ENCODE measurements around the gene DYNLT2B.
"Not testable (repeated sequence)": the region's sequence is repeated elsewhere in the genome, so short reads cannot be mapped to it uniquely, and the experiment has no call there.

Gene DYNLT2B

DNA sequence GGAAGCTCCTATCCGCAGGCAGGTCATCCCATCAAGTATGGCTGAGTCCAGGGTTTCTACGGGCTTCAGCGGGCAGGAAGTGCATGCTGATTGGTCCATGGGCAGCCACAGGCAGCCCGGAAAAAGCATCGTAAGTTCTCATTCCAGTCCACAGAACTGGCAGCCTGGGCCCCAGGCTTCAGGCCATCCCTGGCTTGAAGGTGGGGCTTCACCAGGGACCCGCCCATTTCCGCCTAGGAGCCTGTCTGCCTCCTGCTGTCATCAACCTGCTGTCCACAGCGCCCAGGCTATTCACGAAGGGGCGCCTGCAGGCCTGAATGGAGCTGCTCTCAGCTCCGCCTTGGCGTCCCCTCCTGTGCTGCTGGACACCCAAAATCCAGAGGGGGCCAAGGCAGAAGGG is 44.4 kb downstream of the DYNLT2B start:
- no peak for DNase-seq (ENCODE audit: low read depth in 1 of 2, low spot score in 1 of 2)

DNA sequence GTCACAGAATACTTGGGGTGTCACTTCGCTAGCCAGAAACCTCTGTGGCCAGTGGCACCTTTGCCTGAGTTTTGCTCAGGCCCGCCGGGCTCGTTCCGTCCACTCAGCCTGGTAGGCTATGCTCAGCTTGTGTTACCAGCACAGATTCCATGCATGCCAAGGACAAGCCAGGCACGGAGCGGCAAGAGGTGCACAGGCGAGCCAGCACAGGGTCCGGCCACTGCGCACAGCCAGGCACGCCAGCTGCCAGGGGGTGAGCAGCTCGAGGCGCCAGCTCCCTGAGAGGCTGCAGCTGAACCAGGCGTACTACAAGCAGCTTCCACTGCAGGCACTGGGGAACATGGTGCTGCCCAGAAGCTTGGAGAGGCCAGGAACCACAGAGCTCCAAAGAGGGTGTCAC is 45.2 kb downstream of the DYNLT2B start:
- DNase-seq (ENCODE audit: low read depth in 1 of 2, low spot score in 1 of 2), result no peak

DNA sequence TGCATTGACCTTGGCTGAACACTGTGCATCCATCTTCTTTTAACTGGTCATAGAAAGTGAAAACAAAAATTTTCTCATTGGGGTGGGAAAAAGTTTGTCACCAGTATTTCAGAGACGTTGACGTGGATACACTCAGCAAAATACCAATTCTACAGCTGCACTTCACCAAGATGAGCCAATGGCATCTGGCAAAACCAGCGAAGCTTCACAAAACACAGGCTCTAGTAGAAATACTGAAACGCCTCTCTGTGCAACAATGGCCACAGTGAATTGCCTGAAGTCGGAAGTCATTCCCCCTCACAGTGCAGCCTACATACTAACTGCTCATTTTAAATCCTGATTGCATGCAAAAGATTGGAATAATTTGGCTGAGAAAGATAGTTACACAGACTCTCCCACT is 47.5 kb downstream of the DYNLT2B start:
- DNase-seq (ENCODE audit: low read depth in 1 of 2, low spot score in 1 of 2), result no peak

DNA sequence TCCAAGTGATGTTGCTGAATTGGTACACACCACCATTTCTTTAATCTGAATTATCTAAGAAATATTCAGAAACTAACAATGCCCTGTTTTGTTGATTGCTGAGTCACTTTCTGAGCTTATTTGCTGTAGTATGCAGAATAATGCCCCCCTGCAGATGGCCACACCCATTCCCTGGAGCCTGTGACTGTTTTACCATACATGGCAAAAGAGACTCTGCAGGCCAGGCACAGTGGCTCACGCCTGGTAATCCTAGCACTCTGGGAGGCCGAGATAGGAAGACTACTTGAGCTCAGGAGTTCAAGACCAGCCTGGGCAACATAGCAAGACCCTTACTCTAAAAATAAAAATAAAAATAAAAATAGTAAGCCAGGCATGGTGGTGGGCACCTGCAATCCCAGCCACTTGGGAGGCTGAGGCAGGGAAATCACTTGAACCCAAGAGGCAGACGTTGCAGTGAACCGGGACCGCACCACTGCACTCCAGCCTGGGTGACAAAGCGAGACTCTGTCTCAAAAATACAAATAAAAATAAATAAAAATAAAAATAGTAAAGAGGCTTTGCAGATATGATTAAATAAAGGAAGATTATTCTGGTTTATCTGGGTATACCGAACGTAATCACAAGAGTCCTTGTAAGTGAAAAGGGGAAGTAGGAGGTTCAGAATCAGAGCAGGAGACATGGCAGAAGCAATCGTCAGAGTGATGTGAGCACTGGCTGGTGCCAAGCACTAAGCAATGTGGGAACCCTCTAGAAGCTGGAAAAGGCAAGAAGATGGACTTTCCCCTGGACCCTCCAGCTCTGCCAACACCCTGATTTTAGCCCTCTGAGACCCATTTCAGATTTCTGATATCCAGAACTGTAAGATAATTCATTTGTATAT is 49.5 kb downstream of the DYNLT2B start:
- no peak for DNase-seq (ENCODE audit: low read depth in 1 of 2, low spot score in 1 of 2)

DNA sequence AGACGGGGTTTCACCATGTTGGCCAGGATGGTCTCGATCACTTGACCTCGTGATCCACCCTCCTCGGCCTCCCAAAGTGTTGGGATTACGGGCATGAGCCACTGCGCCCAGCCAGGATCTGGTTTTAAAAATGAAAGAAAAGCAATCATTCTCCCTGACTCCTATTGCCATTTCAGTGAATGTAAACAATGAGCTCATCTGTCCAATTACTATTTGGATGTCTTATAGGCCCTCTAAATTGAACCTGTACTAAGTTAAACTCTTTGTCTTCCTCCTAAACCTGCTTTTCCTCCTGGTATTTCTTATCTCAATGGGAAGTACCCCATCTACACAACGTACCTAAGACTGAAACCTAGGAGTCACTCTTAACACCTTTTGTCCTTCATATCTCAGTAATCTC is 54.2 kb downstream of the DYNLT2B start:
- no peak for DNase-seq (ENCODE audit: low read depth in 1 of 2, low spot score in 1 of 2)

DNA sequence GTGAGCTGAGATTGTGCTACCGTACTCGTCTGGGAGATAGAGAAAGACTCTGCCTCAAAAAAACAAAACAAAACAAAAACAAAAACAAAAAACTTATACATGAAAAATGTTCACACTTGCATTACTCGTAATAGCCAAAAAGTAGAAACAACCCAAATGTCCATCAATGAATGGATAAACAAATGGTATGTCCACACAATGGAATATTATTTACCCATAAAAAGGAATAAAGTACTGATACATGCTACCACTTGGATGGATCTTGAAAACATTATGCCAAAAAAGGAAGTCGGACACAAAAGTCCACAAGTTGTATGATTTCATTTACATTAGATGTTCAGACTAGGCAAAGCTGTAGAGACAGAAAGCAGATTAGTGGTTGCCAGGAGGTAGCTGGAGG is 57.3 kb downstream of the DYNLT2B start:
- DNase-seq (ENCODE audit: low read depth in 1 of 2, low spot score in 1 of 2), result no peak

DNA sequence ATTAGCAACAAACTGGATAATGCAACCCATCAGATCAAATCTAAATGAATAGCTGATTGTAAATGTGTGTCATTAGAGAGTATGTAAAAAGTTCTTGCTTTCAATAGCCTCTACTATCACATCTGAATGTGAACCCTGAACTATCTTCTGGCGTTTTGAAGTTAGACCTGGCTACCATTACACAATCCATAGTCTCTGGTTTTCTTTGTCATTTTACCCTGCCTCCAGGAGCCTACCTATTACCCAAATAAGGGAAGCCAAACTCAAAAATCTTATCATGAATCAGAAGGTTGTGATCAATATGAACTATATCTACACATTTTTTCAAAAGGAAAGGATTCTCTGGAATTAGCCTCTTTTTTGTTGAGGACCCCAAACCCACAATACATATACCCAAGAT is 62.3 kb downstream of the DYNLT2B start:
- DNase-seq (ENCODE audit: low read depth in 1 of 2, low spot score in 1 of 2), result no peak

DNA sequence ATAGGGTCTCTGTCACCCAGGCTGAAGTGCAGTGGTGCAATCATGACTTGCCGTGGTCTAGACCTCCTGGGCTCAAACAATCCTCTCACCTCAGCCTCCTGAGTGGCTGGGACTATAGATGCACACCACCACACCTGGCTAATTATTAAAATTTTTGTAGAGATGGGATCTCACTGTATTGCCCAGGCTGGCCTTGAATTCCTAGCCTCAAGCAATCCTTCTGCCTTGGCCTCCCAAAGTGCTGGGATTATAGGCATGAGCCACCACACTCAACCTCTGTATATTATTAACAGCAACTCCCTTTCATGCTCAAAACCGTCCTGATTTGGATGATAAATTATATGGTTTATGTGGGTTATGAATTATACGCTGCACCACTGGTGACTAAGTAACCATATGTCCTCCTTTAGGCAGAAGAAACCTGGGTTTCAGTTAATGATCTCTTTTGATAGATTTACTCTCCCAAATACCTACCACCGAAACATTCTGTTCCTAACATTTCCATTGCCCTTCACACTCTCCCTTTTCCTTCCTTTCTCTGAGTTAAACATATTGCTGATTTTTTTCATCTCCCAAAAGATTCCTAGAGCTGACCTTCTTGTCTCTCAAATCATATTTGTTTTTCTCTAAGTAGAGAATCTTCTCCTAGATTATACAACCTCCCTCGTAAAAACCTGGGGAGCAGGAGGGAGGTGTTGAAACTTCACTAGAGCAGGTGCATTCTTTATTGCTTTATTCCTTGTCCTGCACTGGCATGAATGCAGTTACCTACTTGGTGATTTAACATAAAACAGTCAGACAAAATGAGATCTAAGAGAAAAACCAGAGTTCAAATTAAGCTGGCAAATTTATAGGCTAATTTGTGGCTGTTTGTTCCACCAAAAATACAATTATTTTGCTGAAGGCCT is 63.4 kb downstream of the DYNLT2B start:
- no peak for DNase-seq (ENCODE audit: low read depth in 1 of 2, low spot score in 1 of 2)

DNA sequence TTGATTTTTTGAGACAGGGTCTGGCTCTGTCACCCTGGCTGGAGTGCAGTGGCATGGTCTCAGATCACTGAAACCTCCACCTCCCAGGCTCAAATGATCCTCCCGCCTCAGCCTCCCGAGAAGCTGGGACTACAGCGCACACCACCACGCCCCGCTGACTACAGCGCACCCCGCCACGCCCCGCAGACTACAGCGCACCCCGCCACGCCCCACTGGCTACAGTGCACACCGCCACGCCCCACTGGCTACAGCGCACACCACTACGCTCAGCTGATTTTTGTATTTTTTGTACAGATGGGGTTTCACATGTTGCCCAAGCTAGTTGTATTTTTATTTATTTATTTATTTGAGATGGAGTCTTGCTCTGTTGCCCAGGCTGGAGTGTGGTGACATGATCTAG is 66.1 kb downstream of the DYNLT2B start:
- no peak for DNase-seq (ENCODE audit: low read depth in 1 of 2, low spot score in 1 of 2)

DNA sequence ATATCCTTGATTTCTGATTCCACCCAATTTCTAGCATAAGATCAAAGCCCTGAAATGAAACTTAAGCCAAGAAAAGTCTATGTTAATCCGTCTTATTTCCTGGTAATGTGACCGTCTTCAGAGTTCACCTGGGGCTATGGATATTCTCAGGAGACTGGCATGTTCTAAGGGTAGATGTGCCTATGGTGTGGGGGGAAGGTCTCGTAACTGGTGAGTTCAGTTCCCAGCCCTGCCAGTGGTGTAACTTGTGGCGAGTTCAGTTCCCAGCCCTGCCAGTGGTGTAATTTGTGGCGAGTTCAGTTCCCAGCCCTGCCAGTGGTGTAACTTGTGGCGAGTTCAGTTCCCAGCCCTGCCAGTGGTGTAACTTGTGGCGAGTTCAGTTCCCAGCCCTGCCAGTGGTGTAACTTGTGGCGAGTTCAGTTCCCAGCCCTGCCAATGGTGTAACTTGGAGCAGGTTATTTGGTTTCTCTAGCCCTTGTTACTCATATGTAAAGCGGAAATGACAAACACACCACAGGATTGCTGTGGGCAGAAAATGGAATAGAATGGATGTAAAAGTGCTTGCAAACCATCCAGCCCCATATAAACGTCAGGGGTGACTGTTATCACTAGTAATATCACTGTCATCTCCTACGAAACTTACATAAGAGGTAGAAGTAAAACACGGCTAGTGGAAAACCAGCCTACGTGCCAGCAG is 71.3 kb downstream of the DYNLT2B start:
- DNase-seq (ENCODE audit: low read depth in 1 of 2, low spot score in 1 of 2), result no peak

DNA sequence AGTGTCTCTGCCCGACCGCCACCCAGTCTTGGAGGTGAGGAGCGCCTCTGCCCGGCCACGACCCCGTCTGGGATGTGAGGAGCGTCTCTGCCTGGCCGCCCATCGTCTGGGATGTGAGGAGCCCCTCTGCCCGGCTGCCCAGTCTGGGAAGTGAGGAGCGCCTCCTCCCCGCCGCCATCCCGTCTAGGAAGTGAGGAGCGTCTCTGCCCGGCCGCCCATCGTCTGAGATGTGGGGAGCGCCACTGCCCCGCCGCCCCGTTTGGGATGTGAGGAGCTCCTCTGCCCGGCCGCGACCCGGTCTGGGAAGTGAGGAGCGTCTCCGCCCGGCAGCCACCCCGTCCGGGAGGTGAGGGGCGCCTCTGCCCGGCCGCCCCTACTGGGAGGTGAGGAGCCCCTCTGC is 73.9 kb downstream of the DYNLT2B start:
- not testable (repeated sequence) for DNase-seq (ENCODE audit: low read depth in 1 of 2, low spot score in 1 of 2)

DNA sequence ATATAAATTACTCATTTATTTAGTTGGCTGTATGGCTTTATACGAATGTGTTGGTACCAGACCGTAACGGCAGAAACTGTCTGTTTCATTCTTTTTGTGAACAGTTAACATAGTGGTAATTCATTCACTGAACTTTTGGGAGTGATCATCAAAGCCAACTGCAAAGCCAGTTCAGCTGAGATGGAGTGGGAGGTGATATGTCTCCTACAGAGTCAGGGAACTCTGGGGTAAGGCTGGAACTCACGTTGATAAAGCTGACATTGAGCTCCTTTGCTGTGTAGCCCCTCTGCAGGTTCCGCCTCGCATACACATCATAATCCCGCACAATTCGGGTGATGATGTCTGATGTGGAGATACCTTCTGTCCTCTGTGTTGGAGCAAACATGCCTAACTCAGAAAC is 76.3 kb downstream of the DYNLT2B start:
- no peak for DNase-seq (ENCODE audit: low read depth in 1 of 2, low spot score in 1 of 2)

All from activated CD4-positive, alpha-beta T cell treated with anti-CD3 and anti-CD28 coated beads, Interleukin-2, amount 50 U/mL, for 24 hours (primary cell).